ENCODE data around the gene PSAPL1.

PSAPL1 gene

DNA sequence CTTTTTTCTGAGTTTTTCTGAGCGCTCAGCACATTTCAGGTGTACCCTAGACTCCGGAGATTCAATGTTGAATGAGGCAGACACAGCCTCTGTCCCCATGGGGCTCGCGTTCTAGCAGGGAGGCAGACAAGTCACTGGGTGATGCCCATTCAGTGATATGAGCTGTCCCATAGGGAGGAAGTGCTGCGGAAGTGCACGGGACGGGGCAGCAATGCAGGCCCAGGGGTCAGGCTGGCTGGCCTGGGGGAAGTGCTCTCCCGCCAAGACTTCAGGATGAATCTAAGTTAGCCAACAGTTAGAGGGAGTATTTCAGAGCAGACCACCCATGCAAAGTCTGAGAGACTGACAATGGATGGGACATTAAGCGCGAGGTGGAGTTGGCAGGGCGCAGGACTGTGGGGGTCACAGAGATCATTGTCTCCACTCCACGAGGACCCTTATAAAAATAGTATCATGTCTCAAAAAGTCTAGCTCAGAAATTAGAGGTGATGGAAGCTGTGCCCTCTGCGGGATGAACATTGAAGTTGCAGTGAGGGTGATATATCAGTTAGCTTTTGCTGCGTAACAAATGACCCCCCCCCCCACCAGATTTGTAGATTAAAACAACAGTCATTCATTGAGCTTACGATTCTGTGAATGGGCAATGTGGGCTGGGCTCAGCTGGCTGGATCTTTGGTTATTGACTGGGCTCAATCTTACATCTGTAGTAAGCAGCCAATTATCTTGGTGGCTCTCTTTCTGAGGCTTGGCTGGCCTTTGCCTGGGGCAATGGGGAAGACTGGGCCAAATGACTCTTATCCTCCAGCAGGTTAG lies 16.4 kb downstream of the PSAPL1 start:
- no peak for DNase-seq

DNA sequence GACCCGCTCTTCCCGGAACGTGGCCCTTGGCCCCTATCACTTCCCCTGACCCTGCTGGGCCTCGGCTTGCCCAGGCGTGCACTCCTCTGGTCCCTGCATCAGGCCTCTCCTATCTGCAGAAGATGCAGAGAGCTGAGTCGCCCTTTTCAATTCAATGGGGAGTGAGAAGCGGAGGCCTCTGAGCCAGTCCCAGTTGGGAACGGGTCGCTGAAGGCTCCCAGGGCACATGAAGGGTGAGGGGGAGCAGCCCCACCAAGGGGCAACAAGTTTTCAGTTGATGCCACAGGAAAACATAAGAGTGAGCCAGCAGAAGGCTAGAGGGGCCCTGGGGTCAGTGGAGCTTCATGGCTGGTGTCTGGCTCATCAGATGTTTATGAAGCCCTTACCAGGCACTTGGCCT lies 17.1 kb downstream of the PSAPL1 start:
- DNase-seq: no peak

DNA sequence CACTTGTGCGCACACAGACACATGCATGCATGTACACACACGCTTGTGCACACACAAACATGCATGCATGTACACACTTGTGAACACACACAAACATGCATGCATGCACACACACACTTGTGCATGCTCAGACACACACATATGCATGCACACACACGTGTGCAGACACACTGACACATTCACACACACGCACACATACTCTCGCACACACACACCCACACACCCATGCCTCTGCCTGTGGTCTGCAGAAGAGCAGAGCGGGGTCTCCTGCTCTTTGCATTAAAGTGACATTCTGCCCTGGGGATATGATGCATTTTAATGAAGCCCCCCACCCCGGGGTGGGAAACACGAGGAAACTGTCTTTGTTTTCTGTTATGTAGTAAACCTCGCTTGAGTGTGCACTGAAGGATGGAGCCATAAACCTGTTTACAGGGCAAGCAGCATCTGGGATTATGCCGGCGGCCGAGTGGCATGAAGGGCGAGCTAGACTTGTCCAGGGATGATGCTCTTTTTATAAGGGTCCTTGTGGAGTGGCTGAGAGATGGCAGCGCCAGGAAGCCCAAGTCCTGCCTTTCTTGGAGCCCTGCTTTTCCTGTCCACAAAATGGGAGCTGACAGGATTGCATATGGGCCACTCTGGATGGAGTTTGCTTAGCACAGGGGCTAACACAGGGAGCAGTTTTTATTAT lies 17.8 kb downstream of the PSAPL1 start:
- no peak for DNase-seq

DNA sequence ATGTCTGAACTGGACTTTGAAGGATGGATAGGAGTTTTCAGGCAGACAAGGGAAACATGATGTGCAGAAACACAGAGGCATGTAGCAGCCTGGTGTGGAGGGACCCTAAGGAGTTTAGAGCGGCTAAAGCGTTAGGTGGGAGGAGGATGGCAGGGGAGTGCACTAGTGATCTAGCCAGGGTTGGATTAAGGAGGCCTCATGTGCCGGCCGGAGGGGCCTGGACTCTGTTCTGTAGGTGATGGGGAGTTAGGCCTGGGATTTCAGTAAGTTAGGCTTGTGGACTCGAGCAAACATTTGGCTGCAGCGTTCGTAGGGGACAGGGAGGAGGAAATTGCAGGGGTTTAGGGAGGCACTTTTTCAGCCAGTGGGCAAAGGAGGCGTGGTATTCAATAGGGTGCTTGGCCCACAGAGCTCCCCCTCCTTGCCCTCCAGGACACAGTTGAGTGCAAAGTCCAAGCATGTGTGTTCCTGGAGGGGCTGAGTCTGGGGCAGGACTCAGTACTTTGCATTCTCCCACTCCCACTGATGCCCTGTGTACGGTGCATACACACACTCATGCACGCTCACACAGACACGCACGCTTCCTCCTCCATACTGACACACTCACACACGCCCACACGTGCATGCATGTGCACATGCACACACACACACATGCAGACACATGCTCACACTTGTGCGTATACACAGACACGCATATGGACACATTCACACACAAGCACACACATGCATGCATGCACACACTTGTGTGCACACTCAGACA lies 18.6 kb downstream of the PSAPL1 start:
- DNase-seq: no peak

DNA sequence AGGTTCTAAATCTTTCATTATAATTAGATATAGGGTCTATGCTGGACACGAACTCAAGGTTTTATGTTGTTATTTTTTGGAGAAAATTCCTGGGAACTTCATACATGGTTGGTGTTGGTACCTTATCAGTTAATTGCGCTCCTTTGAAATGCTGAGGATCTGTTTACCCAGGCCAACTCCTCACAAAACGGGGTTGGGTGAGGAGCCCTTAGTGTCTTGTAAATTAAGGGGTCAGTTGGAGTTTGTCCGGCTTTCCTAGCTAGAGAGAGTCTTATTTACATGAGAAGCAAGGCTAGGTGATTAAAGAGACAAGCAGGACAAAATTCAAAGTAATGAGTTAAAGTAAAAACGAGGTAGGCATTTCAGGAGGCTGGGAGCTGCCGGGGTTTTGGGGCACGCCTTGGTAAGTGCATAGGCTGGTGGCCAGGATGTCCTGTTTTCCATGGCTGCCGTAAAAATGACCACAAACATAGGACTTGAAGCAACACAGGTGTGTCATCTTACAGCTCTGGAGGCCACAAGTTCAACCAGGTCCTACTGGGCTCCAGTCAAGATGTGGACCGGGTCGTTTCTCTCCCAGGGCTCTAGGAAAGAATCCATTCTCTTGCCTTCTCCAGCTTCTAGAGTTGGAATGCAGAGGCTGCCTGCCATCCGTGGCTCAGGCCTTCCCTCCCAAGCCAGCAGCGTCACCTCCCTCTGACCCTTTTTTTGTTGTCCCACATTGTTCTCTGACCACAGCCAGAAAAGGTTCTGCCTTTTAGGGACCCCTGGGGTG lies 19.8 kb downstream of the PSAPL1 start:
- DNase-seq: no peak

DNA sequence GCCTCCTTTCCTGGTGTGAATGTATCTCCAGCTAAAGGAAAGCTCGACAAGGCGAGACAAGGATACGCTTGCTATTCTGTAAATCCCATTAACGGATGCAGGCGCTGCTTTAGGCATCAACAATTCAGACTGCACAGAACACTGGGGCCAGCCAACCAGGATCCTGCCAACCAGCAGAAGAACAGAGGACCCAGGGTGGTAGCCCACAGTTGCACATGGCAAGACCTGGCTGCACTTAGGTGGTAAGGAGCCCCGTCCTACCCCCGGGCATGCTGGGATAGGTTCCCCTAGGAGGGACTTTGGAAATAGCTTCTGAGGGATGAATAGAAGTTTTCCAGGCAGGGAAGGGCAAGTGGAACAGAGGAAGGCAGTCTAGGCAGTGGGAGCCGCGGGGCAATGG lies 20.7 kb downstream of the PSAPL1 start:
- no peak for DNase-seq

DNA sequence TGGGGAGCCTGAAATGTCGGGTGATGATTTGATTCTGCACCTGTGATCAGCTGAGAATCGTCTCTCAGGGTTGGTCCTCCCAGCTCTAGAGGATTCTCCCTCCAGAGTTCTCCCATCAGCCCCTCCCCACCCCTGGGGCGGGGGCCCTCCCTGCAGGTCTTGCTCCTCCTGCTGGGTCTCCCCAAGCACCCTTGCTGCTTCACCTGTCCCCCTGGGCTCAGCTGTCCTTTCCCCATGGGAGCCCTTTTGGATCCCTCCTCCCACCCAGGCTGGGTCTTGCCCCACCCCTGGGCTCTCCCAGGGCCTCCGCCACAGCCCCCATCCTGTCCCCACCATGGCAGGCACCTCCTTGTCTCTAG lies 22.2 kb downstream of the PSAPL1 start:
- DNase-seq: no peak

DNA sequence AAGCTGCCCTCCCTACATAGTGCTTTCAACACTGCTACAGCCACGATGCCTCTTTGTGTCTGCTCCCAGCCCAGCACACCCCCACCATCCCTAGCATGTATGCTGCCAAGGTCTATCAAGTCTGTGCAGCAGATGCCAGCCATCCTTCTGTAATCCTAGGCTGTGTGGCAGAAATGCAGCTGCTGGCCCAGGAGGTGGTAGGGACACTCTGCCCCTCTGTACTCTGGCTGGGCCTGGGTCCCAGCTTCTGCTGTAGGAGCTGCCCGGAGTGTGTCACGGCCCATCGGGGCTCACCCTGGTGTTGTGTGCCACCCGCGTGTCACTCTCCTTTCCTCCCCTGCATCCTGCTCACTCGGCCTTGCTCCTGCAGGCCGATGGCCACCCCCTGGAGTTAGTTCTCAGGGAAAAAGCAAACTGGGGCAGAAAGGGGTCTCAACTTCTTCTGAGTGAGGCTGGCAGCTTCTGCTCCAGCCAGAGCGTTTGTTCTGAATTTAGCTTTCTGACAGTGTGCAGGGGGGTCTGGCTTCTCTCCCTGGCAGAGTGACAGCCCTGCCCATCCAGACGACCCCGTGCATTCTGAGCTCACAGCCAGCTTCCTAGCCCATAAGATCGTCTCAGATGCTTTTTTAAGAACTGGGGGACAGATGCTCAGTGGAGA lies 22.7 kb downstream of the PSAPL1 start:
- DNase-seq: no peak

DNA sequence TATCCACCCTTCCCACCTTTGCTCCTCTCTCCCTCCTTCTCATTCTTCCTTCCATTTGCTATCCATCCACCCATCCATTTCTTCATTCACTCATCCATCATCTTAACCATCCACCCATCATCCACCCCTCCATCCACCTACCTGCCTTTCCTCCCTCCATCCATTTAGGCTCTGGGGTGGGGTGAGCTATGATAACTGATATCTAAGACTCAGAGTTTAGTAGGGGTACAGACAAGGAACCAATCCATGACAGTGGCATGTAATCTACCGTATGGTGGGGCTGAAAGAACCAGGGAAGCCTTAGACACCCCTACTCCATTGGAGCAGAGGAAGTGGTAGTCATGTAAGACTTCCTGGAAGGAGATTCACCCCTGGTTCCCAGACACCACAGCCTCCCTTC lies 23.2 kb downstream of the PSAPL1 start:
- DNase-seq: no peak

DNA sequence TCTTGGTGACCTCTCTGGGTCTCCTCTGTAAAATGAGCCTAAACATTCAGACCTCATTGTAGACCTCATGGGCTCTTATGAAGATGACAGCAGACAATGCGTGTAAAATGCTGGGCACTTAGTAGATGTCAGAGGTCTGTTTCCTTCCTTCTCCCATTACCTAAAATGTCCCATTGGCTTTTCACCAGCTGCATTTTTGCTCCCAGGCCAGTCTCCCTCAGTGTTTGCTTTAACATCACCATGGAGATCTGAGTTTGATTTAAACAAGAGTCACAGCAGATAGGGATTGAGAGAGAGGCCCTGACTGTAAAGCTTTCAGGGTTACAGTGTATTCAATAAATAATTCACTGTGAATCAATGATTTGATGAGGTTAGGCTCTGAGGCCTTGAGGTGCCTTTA lies 24.3 kb downstream of the PSAPL1 start:
- no peak for DNase-seq

DNA sequence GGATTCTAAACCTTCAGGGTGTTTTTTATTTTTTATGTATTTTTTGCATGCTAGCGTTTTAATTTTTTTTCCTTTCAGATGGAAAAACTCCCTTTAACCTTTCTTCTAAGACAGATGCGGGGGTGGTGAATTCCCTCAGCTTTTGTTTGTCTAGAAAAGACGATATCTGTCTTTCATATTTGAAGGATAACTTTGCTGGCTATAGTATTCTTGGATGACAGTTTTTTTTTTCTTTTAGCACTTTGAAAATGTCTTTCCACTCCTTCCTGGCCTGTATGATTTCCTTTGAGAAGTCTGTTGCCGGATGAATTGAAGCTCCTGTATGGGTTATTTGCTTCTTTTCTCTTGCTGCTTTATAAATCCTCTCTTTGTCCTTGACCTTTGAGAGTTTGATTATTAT lies 26.6 kb downstream of the PSAPL1 start:
- DNase-seq: no peak

DNA sequence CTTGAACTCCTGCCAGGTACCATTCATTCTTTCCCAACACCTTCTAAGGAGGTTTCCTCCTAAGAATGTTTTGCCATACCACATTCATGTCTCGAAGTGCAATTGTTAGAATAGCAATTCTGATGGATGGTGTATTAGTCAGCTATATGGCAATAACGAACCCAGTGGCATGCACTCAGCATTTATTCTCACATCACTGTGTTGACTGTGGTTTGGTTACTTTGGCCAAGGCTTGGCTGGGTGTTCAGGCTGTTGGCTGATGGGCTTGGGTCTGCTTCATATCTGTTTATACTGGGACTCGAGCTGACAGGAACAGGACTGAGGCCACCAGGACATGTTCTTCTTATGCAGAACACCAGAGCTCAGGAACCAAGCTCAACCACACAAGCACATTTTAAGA lies 31.7 kb downstream of the PSAPL1 start:
- no peak for DNase-seq

DNA sequence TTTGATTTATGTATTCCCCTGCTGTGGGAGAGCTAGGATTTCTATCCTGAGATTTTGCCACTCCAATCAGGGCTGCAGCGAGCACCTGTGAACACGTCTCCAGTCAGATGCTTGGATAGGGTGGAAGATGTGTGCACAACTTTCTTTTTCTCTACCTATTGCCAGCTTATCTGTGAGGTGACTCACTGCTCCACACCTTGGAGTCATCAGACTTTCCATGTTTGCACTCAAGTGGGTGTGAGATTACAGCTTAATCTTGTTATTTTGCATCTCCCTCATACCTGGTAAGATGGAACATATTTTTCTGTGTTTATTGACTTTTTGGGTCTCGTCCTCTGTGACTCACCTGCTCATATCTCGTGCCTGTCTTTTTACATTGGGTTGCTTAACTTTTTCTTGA lies 32.2 kb downstream of the PSAPL1 start:
- no peak for DNase-seq

DNA sequence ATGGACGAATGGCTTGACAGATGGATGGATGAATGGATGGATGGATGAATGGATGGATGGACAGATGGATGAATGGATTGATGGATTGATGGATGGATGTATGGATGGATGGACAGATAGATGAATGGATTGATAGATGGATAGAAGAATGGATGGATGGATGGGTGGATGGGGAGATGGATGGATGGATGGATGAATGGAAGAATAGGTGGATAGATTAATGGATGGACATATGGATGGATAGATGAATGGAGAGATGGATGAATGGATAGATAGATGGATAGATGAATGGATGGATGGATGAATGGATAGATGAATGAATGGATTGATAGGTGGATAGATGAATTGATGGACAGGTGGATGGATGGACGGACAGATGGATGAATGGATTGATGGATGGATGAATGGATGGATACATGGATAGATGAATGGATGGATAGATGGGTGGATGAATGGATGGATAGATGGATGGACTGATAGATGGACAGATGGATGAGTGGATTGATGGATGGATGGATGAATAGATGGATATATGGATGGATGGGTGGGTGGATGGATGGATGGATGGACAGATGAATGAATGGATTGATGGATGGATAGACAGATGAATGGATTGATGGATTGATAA lies 33.9 kb downstream of the PSAPL1 start:
- no peak for DNase-seq

DNA sequence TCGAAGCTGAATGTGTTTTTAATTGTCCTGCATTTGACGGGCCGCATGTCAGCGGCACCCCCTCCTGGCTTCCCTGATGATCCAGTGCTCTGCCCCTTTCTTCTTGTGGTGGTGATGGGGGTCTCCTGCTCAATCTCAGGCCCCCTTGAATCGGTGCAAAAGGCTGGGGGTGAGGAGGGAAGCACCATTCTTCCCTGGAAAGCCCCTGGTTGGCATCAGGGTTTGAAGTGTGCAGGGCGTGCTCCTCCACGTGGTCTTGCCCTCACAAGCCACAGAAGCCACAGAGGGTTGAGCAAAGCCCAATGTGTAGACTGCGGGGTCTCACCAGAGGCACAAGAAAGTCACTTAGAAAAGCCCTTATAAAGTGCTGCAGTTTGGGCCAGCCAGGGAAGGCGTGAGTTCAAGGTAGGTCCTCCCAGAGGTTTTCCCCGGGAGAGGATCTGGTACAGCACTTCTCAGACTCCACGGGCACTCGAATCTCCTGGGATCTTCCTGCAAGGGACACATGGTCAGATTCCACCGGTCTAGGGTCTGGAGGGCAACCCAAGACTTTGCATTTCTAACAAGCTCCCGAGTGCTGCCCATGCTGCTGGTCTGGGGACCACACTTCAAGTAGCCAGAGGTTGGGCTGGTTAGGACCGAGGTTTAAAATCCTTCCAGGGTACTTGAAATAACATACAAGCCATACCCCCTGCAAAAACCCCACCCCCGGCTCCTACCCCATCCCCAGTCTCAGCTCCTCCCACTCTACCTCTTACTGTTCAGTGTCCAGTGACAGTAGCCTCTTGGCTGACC lies 35.1 kb downstream of the PSAPL1 start:
- no peak for DNase-seq

DNA sequence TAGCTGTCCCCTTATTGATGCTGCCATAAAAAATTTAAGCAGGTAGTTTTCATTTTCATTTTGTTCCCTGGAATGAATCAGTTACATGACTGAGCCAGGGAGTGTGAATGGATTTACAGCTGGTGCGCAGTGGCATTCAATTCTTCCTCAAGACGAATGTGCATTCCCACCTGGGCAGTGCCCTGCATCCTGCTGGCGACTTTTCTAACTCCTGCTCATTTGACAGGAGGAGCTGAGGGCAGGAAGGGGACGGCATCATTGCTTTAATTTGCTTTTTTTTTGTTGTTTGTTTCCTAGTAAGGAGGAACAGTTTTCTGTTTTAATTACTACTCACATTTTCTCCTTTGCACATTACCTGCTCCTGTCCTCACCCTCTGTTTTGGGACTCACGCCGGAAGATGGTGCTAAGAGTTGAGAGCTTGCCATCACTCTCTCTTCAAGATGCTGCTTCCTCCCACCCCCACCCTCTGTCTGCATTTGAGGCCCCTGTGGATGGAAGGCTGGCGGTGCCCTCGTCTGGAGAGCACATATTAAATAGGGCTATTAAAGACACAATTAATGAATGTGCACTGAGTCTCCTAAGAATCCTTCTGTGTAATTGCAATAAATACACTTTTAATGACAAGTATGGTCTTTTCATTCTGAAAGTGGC lies 35.8 kb downstream of the PSAPL1 start:
- DNase-seq: no peak

DNA sequence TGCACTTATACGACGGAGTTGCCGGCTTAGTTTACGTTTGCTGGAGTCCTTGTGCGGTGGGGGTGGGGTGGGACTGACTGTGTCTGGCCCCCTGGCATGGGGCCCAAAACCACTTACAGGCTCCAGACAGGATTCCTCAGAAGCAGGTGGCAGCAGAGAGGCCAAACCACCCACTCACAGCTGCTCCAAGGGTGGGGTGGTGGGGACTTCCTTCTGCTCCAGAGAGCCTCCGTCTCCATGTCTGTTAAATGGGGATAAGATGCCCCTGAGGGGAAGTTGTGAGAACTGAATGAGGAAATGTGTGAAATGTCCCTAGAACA lies 36.7 kb downstream of the PSAPL1 start:
- DNase-seq: no peak

DNA sequence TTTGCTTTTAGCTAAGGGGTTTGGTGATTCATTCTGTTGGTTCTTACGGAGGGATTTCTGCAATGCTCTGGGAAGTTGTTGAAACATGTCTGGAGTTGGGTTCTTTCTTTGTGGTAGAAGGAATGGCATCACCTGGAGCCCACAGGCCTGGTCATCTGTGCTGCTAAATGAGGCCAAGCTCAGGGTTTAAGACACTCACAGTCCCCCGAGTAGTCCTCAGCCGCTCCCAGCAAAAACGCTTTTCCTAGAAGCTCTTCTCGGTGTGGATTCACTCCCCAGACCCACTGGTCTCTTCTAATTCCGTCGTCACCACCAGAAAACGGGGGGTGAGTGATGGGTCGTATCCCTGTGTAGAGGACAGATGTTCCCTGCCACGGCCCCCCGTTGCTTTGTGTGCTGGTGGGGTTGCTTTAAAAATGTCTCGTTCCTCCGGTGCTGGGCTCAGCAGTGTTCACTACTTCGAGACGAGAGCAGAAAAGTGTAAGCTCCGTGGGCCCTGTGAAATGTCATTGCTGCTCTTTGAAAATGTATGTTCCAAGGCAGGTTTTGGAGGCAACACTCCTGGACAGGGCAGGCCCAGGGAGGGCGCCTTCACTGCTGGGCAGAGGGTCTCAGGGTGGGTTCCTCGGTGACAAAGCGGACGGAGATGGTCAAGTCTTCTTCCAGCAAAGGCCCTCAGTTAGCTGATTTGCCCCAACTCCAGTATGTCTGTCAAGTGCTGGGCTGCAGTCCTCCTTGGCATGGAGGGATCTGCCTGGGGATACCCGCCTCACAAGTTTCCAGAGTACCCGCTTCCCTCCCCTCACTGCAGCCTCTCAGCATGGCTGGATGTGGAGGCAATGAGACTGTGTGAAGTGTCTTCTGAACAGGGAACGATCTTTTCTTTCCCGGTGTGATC lies 37.3 kb downstream of the PSAPL1 start:
- DNase-seq: no peak

DNA sequence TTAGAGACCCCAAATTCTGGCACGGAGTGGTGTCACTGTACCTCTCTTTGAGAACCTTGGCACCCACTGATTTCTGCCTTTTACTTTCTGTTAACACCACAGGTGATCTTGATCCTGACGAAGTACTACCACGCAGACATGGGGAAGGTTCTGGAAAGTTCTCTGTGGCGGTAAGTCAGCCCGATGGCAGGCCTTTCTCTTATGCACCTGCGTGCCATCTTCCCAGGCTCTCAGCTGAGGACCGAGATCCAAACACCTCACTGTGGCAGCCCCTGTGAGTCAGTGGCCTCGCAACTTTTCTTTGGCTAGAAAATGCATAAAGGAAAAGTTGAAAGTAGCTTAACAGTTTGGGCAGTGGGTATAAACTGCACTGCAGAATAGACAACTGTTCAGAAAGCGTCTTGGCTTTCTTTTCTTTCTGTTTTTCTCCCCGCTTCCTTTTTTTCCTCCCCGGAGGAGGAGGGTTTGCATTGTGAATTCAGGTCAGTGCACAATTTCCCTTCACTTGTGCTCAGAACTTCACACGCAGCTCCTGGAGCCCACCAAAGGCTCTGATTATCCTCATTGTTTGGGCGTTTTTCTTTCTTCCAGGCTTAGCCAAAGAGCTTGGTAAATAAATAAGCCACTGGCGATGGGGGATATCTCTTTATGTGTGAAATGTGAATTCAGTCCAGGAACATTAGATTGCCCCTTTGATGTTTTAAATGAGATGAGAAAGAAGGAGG lies 38.4 kb downstream of the PSAPL1 start:
- DNase-seq: no peak
